D721Med (cell line): ENCODE results near the gene MYO19.
"Not testable (repeated sequence)": the region's sequence is repeated elsewhere in the genome, so short reads cannot be mapped to it uniquely, and the experiment has no call there.

ENCODE experiments used
- DNase-seq: peaks from one replicate; pipeline ENCODE4 v3.0.0; 2011; ENCODE audit warnings: low spot score; ENCODE audit not compliant: insufficient read length
- FAIRE-seq: peaks from 2 replicates; lab custom pipeline; 2011; peaks lifted over from hg19 to GRCh38; lab: Jason Lieb, UNC
- TF ChIP-seq, protein P1 (sequence below): IDR thresholded peaks from 2 replicates; pipeline ENCODE4 v1.5.1; 2012; ENCODE audit warnings: mild to moderate bottlenecking, control low read depth; ENCODE audit not compliant: insufficient read depth; ENCODE audit errors: missing control alignments

Gene MYO19

DNA sequence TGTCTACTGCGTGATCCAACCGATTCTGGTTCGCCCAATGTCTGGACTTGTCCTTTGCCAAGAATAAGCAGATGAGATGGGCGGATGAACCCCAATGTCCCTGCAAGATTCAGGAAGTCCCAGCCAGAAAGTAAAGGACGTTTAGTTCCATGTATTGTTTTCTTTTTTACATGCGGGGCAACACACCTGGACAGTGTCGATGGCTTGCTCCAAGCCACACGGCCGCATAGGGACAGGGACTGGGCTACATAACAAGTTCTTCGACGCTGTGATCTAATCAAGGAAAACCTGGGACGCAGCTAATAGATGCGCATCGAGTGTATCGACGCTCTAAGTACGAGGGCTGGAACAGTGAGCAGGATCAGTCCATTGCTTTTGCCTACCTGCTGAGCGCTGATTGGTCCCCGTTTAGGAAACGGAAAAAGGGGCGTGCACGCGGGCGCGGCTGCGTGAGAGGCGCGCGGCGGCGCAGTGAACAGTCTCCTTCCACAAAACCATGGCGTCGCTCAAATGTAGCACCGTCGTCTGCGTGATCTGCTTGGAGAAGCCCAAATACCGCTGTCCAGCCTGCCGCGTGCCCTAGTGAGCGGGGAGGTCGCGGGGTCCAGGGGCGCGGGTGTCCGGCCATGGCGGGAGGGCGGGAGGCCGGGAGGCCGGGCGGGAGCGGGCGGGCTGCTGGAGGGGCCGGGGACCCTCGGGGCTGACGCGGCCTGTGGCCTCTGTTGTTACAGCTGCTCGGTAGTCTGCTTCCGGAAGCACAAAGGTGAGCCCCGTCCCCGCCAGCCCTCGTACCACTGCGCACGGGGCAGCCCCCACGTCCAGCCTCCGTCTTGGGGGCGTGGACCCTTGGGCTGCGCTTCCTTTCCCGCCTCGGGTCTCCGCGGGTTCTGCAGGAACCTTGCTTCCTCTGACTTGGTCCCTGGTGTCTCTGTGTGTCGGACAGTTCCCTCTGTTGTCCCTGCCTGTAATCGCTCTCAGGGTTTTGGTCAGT, 48.2 kb downstream of the MYO19 start, which contains the start of gene ZNHIT3:
Gene ZNHIT3, plus strand, starts transcription at position 478 of the 991 bp plus-strand sequence. Its CDS starts 19 bp downstream, at position 497.
- DNase-seq (peak; percentile 97), FAIRE-seq (no peak)
- TF ChIP-seq, protein P1, sequence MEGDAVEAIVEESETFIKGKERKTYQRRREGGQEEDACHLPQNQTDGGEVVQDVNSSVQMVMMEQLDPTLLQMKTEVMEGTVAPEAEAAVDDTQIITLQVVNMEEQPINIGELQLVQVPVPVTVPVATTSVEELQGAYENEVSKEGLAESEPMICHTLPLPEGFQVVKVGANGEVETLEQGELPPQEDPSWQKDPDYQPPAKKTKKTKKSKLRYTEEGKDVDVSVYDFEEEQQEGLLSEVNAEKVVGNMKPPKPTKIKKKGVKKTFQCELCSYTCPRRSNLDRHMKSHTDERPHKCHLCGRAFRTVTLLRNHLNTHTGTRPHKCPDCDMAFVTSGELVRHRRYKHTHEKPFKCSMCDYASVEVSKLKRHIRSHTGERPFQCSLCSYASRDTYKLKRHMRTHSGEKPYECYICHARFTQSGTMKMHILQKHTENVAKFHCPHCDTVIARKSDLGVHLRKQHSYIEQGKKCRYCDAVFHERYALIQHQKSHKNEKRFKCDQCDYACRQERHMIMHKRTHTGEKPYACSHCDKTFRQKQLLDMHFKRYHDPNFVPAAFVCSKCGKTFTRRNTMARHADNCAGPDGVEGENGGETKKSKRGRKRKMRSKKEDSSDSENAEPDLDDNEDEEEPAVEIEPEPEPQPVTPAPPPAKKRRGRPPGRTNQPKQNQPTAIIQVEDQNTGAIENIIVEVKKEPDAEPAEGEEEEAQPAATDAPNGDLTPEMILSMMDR = no peak

DNA sequence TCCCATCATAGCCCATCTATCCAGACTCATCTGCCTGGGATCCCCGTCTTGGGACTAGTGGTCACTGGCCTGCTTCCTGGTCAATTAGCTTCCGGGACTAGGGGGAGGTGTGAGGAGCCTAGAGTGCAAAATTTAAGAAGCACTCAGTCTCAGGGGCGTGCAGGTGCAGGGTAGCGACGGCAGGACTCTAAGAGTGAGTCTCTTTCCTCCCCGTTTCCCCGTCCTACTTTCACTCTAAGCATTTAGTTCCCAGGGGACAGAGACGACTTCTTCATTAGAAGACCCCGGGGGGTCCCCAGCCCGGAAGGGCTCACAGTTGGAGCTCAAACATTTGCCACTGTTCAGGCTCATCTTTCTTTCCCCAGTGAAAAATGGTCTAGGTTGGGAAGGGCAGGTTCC, 48.9 kb downstream of the MYO19 start:
- no peak for DNase-seq
- no peak for FAIRE-seq
- TF ChIP-seq, protein P1 = no peak

DNA sequence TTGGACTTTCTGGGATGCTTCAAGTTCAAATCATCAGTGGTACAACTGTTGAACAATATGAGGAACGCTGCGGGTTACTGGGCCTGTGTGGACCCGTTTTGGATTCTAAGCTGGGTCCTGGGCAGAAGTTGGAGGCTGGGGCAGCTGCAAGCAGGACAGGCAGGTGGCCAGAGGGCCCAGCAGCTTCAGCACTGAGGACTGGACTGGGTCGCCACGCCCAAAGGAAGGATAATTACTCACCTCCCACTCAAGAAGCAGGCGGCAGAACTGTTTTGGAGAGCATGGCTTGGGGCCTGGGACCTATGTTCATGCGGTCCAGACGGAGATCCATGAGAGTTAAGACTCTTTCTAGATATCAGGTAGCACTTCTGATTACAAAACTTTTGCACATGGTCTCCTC, 49.6 kb downstream of the MYO19 start:
- no peak for FAIRE-seq
- TF ChIP-seq, protein P1 = no peak
- no peak for DNase-seq

DNA sequence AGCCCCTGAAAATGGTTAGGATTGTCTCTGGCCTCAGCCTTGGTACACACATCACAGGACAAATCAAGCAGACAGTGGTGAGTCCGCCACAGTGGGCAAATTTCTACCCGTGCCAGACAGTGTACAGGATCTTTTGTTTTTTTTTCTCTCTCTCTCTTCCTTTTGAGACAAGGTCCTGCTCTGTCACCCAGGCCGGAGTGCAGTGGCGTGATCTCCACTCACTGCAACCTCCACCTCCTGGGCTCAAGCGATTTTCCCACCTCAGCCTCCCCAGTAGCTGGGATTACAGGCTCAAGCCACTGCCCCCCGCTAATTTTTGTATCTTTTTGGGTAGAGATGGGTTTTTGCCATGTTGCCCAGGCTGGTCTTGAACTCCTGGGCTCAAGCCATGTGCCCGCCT, 50.6 kb downstream of the MYO19 start:
- not testable (repeated sequence) for DNase-seq, FAIRE-seq

DNA sequence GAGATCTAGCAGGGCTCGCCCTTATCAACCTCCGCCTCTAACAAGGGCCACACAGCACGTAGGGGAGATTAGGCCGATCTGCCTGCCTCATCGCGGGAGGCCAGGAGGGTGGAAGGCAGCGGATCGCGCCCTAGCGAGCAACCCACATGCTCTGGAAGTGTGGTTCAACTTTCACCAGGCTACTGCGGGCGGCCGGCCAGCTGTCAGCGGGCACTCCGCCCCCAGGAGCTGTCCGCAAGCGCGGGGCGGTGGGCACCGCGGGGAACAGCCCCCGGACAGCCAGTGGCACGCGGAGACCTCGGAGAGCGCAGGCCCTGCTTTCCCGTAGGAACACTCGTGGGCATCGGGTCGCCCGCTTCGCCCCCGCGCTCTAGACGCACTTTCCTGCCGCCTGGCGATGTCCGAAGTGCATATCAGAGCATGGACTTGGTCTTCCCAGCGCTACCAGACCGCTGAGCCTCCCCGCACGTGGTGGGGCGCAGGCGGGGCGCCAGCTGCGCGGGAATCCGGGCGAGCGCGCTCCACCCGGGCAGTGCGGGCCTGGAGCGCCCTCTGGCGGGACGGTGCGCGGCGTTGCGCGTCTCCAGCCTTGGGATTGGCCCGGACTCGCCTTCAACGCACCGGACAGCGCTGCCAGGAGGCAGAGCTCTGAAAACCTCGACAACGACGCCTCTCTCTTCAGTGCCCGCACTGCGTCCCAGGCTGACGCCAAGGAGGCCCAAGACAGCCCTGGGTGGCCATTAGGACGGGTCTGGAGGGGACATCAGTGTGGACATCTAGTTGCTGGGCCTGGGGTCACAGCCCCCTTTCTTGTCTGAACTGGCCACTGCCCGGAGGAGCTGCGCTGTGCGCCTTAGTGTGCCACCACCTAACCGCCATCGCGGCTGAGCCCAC, 51.8 kb downstream of the MYO19 start:
- no peak for FAIRE-seq
- peak; percentile 84 for DNase-seq
- TF ChIP-seq, protein P1 = peak; percentile 98

DNA sequence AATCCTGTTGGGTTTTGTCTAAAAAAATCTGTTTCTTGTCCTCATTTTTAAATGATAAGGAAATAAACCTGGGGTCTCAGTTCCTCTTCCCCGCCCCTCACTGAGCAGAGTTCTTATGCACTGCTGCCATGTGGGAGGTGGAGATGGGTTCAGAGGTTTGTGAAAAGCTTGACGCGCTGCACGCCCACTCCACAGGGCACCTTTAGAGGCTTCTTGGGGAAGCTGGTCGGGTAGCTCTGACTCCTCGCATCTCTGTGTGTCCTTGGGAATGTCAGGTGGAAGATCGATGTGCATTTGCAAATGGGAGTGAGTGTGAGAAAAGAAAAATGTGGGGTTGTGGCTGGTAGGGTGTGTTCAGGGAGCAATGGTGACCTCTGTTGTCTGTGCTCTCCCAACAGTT, 52.8 kb downstream of the MYO19 start:
- FAIRE-seq = no peak
- DNase-seq = no peak
- TF ChIP-seq, protein P1 = no peak

DNA sequence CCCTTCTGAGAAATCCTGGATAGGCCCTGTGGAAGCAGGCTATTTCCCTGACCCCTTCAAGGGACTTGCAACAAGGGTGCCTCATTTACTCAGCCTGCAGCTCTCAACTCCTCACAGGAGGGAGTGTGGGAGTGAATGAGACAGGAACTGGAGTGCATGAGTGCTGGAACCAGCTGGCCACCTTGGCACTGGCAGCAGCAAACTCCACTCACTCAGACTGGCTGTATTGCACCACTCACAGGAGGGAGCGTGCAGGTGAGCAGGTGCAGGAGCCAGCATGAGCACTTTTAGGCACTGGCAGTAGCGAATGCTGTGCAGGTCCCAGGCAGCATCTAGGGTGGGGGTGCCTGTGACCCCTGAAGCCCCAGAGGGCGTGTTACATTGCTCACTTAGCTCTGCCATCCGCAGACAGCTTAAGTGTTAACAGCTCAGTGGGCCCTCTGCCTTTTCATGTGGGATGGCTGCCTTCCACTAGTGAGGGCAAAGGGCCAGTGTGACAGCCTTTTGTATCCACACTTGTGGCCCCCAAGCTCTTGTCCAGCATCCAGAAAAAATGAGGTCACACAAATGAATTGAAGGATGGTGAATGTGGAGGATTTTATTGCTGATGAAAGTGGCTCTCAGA, 59.2 kb downstream of the MYO19 start:
- TF ChIP-seq, protein P1 = no peak
- DNase-seq (no peak), FAIRE-seq (no peak)
